HepG2 (cell line): ENCODE results near the gene WIZ. TPM values are rescaled to one million over a fixed set of nuclear protein-coding genes. Genes with fewer than 3 reads are reported as not detected.

Experiments used
- ATF7 ChIP-seq, 2 experiments: fragments of 450-650 bp in 1 of 2; sonication (generic) in 1 of 2; formaldehyde crosslinking in 1 of 2; IDR thresholded peaks; 2 replicates each; pipeline versions ENCODE4 v1.4.0 to v1.6.1; 2016 to 2020; ENCODE audit warnings: antibody characterized with exemption in 1 of 2, mild to moderate bottlenecking in 1 of 2, missing genetic modification reagents in 1 of 2
- HDAC1 ChIP-seq: sonication (generic); formaldehyde crosslinking; IDR thresholded peaks from 2 replicates; pipeline ENCODE4 v1.5.1; 2020; ENCODE audit warnings: mild to moderate bottlenecking, missing genetic modification reagents
- MAFF ChIP-seq: IDR thresholded peaks from 2 replicates; pipeline ENCODE4 v1.6.1; 2011; ENCODE audit warnings: low read depth, low read length, improper control_type of control experiment
- NFE2L2 ChIP-seq: fragments of 150-350 bp; IDR thresholded peaks from 2 replicates; pipeline ENCODE4 v1.6.1; 2014; ENCODE audit warnings: low read length
- SCMH1 ChIP-seq: sonication (generic); formaldehyde crosslinking; IDR thresholded peaks from 2 replicates; pipeline ENCODE4 v1.9.0; 2021; ENCODE audit warnings: missing genetic modification reagents, mild to moderate bottlenecking, borderline replicate concordance
- SP5 ChIP-seq: IDR thresholded peaks from 2 replicates; pipeline ENCODE4 v1.6.1; 2016; ENCODE audit warnings: low read depth, borderline replicate concordance
- ZBTB7A ChIP-seq: sonication (generic); formaldehyde crosslinking; IDR thresholded peaks from 2 replicates; pipeline ENCODE4 v1.8.0; 2022; ENCODE audit warnings: mild to moderate bottlenecking, missing genetic modification reagents
- ZC3H4 ChIP-seq: sonication (generic); formaldehyde crosslinking; IDR thresholded peaks from 2 replicates; pipeline ENCODE4 v1.4.0; 2020; ENCODE audit warnings: missing genetic modification reagents, borderline replicate concordance
- ZNF724P ChIP-seq: sonication (generic); formaldehyde crosslinking; IDR thresholded peaks from 2 replicates; pipeline ENCODE4 v1.8.0; 2022; ENCODE audit warnings: missing genetic modification reagents, borderline replicate concordance
- ZSCAN22 ChIP-seq: sonication (generic); formaldehyde crosslinking; IDR thresholded peaks from 2 replicates; pipeline ENCODE4 v1.4.0; 2020; ENCODE audit warnings: mild to moderate bottlenecking, missing genetic modification reagents
- polyA plus RNA-seq, 8 experiments: library from polyadenylated mRNA; depleted of rRNA in 3 of 8; stranded (reverse) in 7 of 8; unstranded in 1 of 8; fragments of >200 nt; fragmentation: Illumina TruSeq in 4 of 8; extraction: Trizol in 4 of 8; gene quantifications; 2 replicates each; pipeline versions ENCODE4 v1.2.1 to v1.2.3, GENCODE V29; 2011 to 2016; ENCODE audit warnings: low read depth in 4 of 8, missing spikeins in 1 of 8, mixed read lengths in 1 of 8; ENCODE audit not compliant: insufficient read depth in 1 of 8
- total RNA-seq, 5 experiments: library from RNA; depleted of rRNA; stranded (reverse); fragments of >200 nt; fragmentation: Illumina TruSeq; extraction: Trizol; gene quantifications; 2 replicates each; pipeline ENCODE4 v1.2.3, GENCODE V29; 2016; ENCODE audit warnings: low read depth in 1 of 5
- TF ChIP-seq, protein P1 (sequence below): sonication (generic); formaldehyde crosslinking; IDR thresholded peaks from 2 replicates; pipeline ENCODE4 v1.5.0; 2020; ENCODE audit warnings: mild to moderate bottlenecking, missing genetic modification reagents, borderline replicate concordance
- TF ChIP-seq, protein P2 (sequence below): sonication (generic); formaldehyde crosslinking; IDR thresholded peaks from 2 replicates; pipeline ENCODE4 v1.4.0; 2020; ENCODE audit warnings: mild to moderate bottlenecking, low read depth, missing genetic modification reagents
- TF ChIP-seq, protein P3 (sequence below): sonication (generic); IDR thresholded peaks from 2 replicates; pipeline ENCODE4 v1.6.1; 2016; ENCODE audit warnings: low read depth, borderline replicate concordance
- TF ChIP-seq, protein P4 (sequence below): sonication (generic); formaldehyde crosslinking; conservative IDR thresholded peaks from 2 replicates; pipeline ENCODE4 v1.4.0; 2020; ENCODE audit warnings: missing genetic modification reagents

The WIZ gene
- total and polyA plus RNA-seq, 2 of the 13 experiments (the other 11 are each of a cell fraction or from before 2014, with no cell fraction given) = 4.7 to 4.8 TPM

DNA sequence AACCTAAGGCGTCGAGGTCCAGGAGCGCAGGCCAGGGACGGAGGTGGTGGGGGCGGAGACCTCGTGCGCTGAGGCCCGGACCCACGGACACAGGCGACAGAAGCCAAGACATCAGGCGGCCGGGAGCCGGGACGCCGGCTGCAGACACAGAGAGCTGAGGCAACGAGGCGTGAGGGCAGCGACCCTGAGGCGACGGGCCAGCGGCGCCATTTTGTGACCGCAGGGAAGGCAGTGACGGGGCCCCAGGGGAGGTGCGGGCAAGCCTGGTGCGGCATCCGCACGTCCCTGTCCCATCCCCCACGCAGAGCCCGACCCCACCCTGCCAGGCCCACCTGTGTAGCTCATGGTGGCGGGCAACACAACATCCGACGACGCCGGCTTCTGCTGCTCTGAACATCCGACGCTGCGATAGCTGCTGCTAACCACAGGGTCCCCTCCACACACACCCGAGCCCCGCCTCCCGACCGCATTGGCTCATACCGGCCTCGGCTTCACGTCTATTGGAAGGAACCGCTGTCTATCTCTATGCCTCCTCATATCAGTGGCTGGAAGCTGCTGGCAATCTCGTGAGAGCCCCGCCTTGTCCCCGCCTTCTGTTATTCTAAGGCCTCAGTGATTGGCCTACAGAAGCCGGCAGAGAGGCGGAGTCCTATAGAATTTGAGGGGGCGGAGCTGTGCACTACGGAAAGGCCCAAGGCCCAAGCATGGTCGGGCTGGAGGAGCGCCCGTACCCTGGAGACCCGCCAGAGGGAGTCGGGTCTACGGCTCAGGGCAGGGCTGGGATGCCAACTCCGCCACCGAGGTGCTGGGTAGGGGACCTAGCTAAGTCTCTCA is 31.0 kb downstream of the WIZ start, which contains the start of gene AKAP8L (continued):
- TF ChIP-seq, protein P1, sequence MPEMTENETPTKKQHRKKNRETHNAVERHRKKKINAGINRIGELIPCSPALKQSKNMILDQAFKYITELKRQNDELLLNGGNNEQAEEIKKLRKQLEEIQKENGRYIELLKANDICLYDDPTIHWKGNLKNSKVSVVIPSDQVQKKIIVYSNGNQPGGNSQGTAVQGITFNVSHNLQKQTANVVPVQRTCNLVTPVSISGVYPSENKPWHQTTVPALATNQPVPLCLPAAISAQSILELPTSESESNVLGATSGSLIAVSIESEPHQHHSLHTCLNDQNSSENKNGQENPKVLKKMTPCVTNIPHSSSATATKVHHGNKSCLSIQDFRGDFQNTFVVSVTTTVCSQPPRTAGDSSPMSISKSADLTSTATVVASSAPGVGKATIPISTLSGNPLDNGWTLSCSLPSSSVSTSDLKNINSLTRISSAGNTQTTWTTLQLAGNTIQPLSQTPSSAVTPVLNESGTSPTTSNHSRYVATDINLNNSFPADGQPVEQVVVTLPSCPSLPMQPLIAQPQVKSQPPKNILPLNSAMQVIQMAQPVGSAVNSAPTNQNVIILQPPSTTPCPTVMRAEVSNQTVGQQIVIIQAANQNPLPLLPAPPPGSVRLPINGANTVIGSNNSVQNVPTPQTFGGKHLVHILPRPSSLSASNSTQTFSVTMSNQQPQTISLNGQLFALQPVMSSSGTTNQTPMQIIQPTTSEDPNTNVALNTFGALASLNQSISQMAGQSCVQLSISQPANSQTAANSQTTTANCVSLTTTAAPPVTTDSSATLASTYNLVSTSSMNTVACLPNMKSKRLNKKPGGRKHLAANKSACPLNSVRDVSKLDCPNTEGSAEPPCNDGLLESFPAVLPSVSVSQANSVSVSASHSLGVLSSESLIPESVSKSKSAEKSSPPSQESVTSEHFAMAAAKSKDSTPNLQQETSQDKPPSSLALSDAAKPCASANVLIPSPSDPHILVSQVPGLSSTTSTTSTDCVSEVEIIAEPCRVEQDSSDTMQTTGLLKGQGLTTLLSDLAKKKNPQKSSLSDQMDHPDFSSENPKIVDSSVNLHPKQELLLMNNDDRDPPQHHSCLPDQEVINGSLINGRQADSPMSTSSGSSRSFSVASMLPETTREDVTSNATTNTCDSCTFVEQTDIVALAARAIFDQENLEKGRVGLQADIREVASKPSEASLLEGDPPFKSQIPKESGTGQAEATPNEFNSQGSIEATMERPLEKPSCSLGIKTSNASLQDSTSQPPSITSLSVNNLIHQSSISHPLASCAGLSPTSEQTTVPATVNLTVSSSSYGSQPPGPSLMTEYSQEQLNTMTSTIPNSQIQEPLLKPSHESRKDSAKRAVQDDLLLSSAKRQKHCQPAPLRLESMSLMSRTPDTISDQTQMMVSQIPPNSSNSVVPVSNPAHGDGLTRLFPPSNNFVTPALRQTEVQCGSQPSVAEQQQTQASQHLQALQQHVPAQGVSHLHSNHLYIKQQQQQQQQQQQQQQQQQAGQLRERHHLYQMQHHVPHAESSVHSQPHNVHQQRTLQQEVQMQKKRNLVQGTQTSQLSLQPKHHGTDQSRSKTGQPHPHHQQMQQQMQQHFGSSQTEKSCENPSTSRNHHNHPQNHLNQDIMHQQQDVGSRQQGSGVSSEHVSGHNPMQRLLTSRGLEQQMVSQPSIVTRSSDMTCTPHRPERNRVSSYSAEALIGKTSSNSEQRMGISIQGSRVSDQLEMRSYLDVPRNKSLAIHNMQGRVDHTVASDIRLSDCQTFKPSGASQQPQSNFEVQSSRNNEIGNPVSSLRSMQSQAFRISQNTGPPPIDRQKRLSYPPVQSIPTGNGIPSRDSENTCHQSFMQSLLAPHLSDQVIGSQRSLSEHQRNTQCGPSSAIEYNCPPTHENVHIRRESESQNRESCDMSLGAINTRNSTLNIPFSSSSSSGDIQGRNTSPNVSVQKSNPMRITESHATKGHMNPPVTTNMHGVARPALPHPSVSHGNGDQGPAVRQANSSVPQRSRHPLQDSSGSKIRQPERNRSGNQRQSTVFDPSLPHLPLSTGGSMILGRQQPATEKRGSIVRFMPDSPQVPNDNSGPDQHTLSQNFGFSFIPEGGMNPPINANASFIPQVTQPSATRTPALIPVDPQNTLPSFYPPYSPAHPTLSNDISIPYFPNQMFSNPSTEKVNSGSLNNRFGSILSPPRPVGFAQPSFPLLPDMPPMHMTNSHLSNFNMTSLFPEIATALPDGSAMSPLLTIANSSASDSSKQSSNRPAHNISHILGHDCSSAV (CRISPR knock-in tag) = no peak
- TF ChIP-seq, protein P2, sequence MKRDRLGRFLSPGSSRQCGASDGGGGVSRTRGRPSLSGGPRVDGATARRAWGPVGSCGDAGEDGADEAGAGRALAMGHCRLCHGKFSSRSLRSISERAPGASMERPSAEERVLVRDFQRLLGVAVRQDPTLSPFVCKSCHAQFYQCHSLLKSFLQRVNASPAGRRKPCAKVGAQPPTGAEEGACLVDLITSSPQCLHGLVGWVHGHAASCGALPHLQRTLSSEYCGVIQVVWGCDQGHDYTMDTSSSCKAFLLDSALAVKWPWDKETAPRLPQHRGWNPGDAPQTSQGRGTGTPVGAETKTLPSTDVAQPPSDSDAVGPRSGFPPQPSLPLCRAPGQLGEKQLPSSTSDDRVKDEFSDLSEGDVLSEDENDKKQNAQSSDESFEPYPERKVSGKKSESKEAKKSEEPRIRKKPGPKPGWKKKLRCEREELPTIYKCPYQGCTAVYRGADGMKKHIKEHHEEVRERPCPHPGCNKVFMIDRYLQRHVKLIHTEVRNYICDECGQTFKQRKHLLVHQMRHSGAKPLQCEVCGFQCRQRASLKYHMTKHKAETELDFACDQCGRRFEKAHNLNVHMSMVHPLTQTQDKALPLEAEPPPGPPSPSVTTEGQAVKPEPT (CRISPR knock-in tag) = peak; percentile 62; the same call in 1 of the 2 replicates
- TF ChIP-seq ZNF724P (CRISPR knock-in tag) = no peak
- no peak for TF ChIP-seq ZSCAN22 (CRISPR knock-in tag)
- no peak for TF ChIP-seq ZBTB7A (CRISPR knock-in tag)
- TF ChIP-seq, protein P3, sequence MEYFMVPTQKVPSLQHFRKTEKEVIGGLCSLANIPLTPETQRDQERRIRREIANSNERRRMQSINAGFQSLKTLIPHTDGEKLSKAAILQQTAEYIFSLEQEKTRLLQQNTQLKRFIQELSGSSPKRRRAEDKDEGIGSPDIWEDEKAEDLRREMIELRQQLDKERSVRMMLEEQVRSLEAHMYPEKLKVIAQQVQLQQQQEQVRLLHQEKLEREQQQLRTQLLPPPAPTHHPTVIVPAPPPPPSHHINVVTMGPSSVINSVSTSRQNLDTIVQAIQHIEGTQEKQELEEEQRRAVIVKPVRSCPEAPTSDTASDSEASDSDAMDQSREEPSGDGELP = peak; percentile 38; the same call in 1 of the 2 replicates
- peak; percentile 81 for TF ChIP-seq HDAC1 (CRISPR knock-in tag)
- TF ChIP-seq, protein P4, sequence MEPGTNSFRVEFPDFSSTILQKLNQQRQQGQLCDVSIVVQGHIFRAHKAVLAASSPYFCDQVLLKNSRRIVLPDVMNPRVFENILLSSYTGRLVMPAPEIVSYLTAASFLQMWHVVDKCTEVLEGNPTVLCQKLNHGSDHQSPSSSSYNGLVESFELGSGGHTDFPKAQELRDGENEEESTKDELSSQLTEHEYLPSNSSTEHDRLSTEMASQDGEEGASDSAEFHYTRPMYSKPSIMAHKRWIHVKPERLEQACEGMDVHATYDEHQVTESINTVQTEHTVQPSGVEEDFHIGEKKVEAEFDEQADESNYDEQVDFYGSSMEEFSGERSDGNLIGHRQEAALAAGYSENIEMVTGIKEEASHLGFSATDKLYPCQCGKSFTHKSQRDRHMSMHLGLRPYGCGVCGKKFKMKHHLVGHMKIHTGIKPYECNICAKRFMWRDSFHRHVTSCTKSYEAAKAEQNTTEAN = no peak; the same call in 1 of the 2 replicates
- TF ChIP-seq MAFF = no peak
- TF ChIP-seq NFE2L2 = no peak
- no peak for TF ChIP-seq SCMH1 (CRISPR knock-in tag)
- TF ChIP-seq ZC3H4 (CRISPR knock-in tag) = 0 out of 2 replicates have a peak, but pooled peaks have one; percentile 30
- TF ChIP-seq SP5 (CRISPR knock-in tag) = peak; percentile 94
- no peak for TF ChIP-seq ATF7 (IDR thresholded peaks at IDR 0.05)
- 0 out of 2 replicates have a peak, but pooled peaks have one; percentile 47 for TF ChIP-seq ATF7 (CRISPR knock-in tag; IDR thresholded peaks at IDR 0.05)
